HepG2 (cell line): ENCODE measurements around the gene TOX2. TPM values are rescaled to one million over a fixed set of nuclear protein-coding genes. Genes with fewer than 3 reads are reported as not detected.
A peak's percentile ranks its signal among the peaks of the same experiment; 100 is the strongest.

Source experiments
- AGO1 ChIP-seq: fragments of 200-400 bp; formaldehyde crosslinking; IDR thresholded peaks from 2 replicates; pipeline ENCODE4 v1.6.1; 2017; ENCODE audit warnings: mild to moderate bottlenecking, low read depth, low read length, moderate library complexity; ENCODE audit not compliant: poor library complexity, severe bottlenecking
- GFI1 ChIP-seq: sonication (generic); formaldehyde crosslinking; IDR thresholded peaks from 2 replicates; pipeline ENCODE4 v1.5.0; 2020; ENCODE audit warnings: missing genetic modification reagents, mild to moderate bottlenecking, borderline replicate concordance
- HDAC1 ChIP-seq: sonication (generic); formaldehyde crosslinking; IDR thresholded peaks from 2 replicates; pipeline ENCODE4 v1.5.1; 2020; ENCODE audit warnings: mild to moderate bottlenecking, missing genetic modification reagents
- HNRNPL ChIP-seq: fragments of 200-400 bp; formaldehyde crosslinking; IDR thresholded peaks from 2 replicates; pipeline ENCODE4 v1.6.1; 2017; ENCODE audit warnings: mild to moderate bottlenecking, low read depth, low read length
- ISL2 ChIP-seq: sonication (generic); formaldehyde crosslinking; IDR thresholded peaks from 2 replicates; pipeline ENCODE4 v1.5.0; 2020; ENCODE audit warnings: missing genetic modification reagents
- NAIF1 ChIP-seq: sonication (generic); formaldehyde crosslinking; IDR thresholded peaks from 2 replicates; pipeline ENCODE4 v1.5.0; 2020; ENCODE audit warnings: mild to moderate bottlenecking, missing genetic modification reagents, borderline replicate concordance
- SIX1 ChIP-seq: sonication (generic); formaldehyde crosslinking; IDR thresholded peaks from 2 replicates; pipeline ENCODE4 v1.4.0; 2020; ENCODE audit warnings: missing genetic modification reagents, borderline replicate concordance
- SMC3 ChIP-seq: IDR thresholded peaks from 2 replicates; pipeline ENCODE4 v1.6.1; 2011; ENCODE audit warnings: low read length, improper control_type of control experiment
- SNAPC2 ChIP-seq: sonication (generic); formaldehyde crosslinking; IDR thresholded peaks from 2 replicates; pipeline ENCODE4 v1.8.1; 2022; ENCODE audit warnings: mild to moderate bottlenecking, missing genetic modification reagents
- XRCC5 ChIP-seq: fragments of 200-400 bp; formaldehyde crosslinking; optimal IDR thresholded peaks from 2 replicates; pipeline ENCODE3; 2017; ENCODE audit warnings: mild to moderate bottlenecking, low read length
- ZBTB7A ChIP-seq: sonication (generic); formaldehyde crosslinking; IDR thresholded peaks from 2 replicates; pipeline ENCODE4 v1.8.0; 2022; ENCODE audit warnings: mild to moderate bottlenecking, missing genetic modification reagents
- ZFP90 ChIP-seq: sonication (generic); formaldehyde crosslinking; IDR thresholded peaks from 2 replicates; pipeline ENCODE4 v1.8.0; 2022; ENCODE audit warnings: missing genetic modification reagents, mild to moderate bottlenecking, inconsistent platforms, borderline replicate concordance
- ZNF274 ChIP-seq: sonication (generic); formaldehyde crosslinking; IDR thresholded peaks from 2 replicates; pipeline ENCODE4 v1.5.1; 2020; ENCODE audit warnings: mild to moderate bottlenecking, missing genetic modification reagents
- ZNF343 ChIP-seq: sonication (generic); formaldehyde crosslinking; IDR thresholded peaks from 2 replicates; pipeline ENCODE4 v1.4.0; 2020; ENCODE audit warnings: mild to moderate bottlenecking, missing genetic modification reagents
- ZNF468 ChIP-seq: sonication (generic); formaldehyde crosslinking; IDR thresholded peaks from 2 replicates; pipeline ENCODE4 v1.8.0; 2022; ENCODE audit warnings: mild to moderate bottlenecking, moderate library complexity, missing genetic modification reagents
- ZNF724P ChIP-seq: sonication (generic); formaldehyde crosslinking; IDR thresholded peaks from 2 replicates; pipeline ENCODE4 v1.8.0; 2022; ENCODE audit warnings: missing genetic modification reagents, borderline replicate concordance
- ZNF781 ChIP-seq: sonication (generic); formaldehyde crosslinking; IDR thresholded peaks from 2 replicates; pipeline ENCODE4 v1.5.1; 2020; ENCODE audit warnings: borderline replicate concordance, mild to moderate bottlenecking, missing genetic modification reagents; ENCODE audit errors: not compliant biosample characterization
- ZSCAN30 ChIP-seq: sonication (generic); formaldehyde crosslinking; IDR thresholded peaks from 2 replicates; pipeline ENCODE4 v1.5.0; 2020; ENCODE audit warnings: mild to moderate bottlenecking, missing genetic modification reagents
- polyA plus RNA-seq, 8 experiments: library from polyadenylated mRNA; depleted of rRNA in 3 of 8; stranded (reverse) in 7 of 8; unstranded in 1 of 8; fragments of >200 nt; fragmentation: Illumina TruSeq in 4 of 8; extraction: Trizol in 4 of 8; gene quantifications; 2 replicates each; pipeline versions ENCODE4 v1.2.1 to v1.2.3, GENCODE V29; 2011 to 2016; ENCODE audit warnings: low read depth in 4 of 8, missing spikeins in 1 of 8, mixed read lengths in 1 of 8; ENCODE audit not compliant: insufficient read depth in 1 of 8
- total RNA-seq, 5 experiments: library from RNA; depleted of rRNA; stranded (reverse); fragments of >200 nt; fragmentation: Illumina TruSeq; extraction: Trizol; gene quantifications; 2 replicates each; pipeline ENCODE4 v1.2.3, GENCODE V29; 2016; ENCODE audit warnings: low read depth in 1 of 5
- TF ChIP-seq, protein P1 (sequence below): sonication (generic); formaldehyde crosslinking; IDR thresholded peaks from 2 replicates; pipeline ENCODE4 v1.5.0; 2020; ENCODE audit warnings: mild to moderate bottlenecking, missing genetic modification reagents, moderate library complexity
- TF ChIP-seq, protein P2 (sequence below): sonication (generic); formaldehyde crosslinking; IDR thresholded peaks from 2 replicates; pipeline ENCODE4 v1.9.0; 2021; ENCODE audit warnings: missing genetic modification reagents, borderline replicate concordance
- TF ChIP-seq, protein P3 (sequence below): sonication (generic); formaldehyde crosslinking; IDR thresholded peaks from 2 replicates; pipeline ENCODE4 v1.9.0; 2022; ENCODE audit warnings: missing genetic modification reagents, mild to moderate bottlenecking, borderline replicate concordance
- TF ChIP-seq, protein P4 (sequence below): sonication (generic); formaldehyde crosslinking; conservative IDR thresholded peaks from 2 replicates; pipeline ENCODE4 v1.4.0; 2020; ENCODE audit warnings: missing genetic modification reagents

The TOX2 gene
- total and polyA plus RNA-seq, 2 of the 13 experiments (the other 11 are each of a cell fraction or from before 2014, with no cell fraction given) = not detected

DNA sequence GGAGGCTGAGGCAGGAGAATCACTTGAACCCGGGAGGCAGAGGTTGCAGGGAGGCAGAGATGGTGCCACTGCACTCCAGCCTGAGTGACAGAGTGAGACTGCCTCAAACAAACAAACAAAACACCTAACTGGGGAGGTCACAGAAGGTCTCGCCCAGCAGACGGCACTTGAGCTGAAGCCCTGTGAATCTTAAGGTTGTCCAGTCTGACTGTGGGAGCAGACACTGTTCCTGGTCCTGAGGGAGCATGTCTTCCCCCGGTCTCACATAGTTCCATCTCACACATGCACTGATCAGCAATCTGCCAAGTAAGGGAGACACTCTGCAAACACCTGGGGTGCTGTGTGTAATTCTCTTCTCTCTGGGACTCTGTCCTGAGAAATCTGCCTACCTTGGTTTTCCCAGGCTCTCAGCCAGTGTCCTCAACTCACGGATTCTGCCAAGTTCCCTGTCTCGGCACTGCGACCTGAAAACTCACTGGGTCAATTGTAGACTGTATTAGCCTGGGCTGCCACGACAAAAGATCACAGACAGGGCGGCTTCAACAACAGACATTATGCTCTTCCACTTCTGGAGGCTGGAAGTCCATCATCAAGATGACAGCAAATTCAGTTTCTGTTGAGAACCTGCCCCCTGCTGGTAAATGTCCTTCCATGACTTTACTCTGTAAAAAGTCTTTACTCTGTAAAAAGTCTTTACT, 178.0 kb downstream of the TOX2 start (continued):
- TF ChIP-seq ISL2 = no peak
- TF ChIP-seq, protein P1, sequence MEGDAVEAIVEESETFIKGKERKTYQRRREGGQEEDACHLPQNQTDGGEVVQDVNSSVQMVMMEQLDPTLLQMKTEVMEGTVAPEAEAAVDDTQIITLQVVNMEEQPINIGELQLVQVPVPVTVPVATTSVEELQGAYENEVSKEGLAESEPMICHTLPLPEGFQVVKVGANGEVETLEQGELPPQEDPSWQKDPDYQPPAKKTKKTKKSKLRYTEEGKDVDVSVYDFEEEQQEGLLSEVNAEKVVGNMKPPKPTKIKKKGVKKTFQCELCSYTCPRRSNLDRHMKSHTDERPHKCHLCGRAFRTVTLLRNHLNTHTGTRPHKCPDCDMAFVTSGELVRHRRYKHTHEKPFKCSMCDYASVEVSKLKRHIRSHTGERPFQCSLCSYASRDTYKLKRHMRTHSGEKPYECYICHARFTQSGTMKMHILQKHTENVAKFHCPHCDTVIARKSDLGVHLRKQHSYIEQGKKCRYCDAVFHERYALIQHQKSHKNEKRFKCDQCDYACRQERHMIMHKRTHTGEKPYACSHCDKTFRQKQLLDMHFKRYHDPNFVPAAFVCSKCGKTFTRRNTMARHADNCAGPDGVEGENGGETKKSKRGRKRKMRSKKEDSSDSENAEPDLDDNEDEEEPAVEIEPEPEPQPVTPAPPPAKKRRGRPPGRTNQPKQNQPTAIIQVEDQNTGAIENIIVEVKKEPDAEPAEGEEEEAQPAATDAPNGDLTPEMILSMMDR = peak; percentile 60
- 0 out of 2 replicates have a peak, but pooled peaks have one; percentile 30 for TF ChIP-seq ZSCAN30
- TF ChIP-seq SNAPC2 (CRISPR knock-in tag) = no peak
- 0 out of 2 replicates have a peak, but pooled peaks have one; percentile 1 for TF ChIP-seq SMC3
- no peak for TF ChIP-seq AGO1
- TF ChIP-seq, protein P2, sequence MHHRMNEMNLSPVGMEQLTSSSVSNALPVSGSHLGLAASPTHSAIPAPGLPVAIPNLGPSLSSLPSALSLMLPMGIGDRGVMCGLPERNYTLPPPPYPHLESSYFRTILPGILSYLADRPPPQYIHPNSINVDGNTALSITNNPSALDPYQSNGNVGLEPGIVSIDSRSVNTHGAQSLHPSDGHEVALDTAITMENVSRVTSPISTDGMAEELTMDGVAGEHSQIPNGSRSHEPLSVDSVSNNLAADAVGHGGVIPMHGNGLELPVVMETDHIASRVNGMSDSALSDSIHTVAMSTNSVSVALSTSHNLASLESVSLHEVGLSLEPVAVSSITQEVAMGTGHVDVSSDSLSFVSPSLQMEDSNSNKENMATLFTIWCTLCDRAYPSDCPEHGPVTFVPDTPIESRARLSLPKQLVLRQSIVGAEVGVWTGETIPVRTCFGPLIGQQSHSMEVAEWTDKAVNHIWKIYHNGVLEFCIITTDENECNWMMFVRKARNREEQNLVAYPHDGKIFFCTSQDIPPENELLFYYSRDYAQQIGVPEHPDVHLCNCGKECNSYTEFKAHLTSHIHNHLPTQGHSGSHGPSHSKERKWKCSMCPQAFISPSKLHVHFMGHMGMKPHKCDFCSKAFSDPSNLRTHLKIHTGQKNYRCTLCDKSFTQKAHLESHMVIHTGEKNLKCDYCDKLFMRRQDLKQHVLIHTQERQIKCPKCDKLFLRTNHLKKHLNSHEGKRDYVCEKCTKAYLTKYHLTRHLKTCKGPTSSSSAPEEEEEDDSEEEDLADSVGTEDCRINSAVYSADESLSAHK (CRISPR knock-in tag) = no peak
- TF ChIP-seq ZFP90 (CRISPR knock-in tag) = no peak
- TF ChIP-seq ZNF274 (CRISPR knock-in tag) = no peak
- TF ChIP-seq HDAC1 (CRISPR knock-in tag) = no peak
- no peak for TF ChIP-seq ZNF724P (CRISPR knock-in tag)
- TF ChIP-seq ZBTB7A (CRISPR knock-in tag) = no peak
- TF ChIP-seq NAIF1 = no peak
- TF ChIP-seq SIX1 = no peak
- TF ChIP-seq ZNF468 (CRISPR knock-in tag) = no peak
- TF ChIP-seq, protein P3, sequence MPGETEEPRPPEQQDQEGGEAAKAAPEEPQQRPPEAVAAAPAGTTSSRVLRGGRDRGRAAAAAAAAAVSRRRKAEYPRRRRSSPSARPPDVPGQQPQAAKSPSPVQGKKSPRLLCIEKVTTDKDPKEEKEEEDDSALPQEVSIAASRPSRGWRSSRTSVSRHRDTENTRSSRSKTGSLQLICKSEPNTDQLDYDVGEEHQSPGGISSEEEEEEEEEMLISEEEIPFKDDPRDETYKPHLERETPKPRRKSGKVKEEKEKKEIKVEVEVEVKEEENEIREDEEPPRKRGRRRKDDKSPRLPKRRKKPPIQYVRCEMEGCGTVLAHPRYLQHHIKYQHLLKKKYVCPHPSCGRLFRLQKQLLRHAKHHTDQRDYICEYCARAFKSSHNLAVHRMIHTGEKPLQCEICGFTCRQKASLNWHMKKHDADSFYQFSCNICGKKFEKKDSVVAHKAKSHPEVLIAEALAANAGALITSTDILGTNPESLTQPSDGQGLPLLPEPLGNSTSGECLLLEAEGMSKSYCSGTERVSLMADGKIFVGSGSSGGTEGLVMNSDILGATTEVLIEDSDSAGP (CRISPR knock-in tag) = 0 out of 2 replicates have a peak, but pooled peaks have one; percentile 29
- TF ChIP-seq GFI1 = 0 out of 2 replicates have a peak, but pooled peaks have one; percentile 29
- peak; percentile 41 for TF ChIP-seq XRCC5
- TF ChIP-seq, protein P4, sequence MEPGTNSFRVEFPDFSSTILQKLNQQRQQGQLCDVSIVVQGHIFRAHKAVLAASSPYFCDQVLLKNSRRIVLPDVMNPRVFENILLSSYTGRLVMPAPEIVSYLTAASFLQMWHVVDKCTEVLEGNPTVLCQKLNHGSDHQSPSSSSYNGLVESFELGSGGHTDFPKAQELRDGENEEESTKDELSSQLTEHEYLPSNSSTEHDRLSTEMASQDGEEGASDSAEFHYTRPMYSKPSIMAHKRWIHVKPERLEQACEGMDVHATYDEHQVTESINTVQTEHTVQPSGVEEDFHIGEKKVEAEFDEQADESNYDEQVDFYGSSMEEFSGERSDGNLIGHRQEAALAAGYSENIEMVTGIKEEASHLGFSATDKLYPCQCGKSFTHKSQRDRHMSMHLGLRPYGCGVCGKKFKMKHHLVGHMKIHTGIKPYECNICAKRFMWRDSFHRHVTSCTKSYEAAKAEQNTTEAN (CRISPR knock-in tag) = no peak
- TF ChIP-seq ZNF343 (CRISPR knock-in tag) = no peak
- TF ChIP-seq ZNF781 = no peak
- no peak for TF ChIP-seq HNRNPL
